Superior temporal gyrus (tissue), 1 donor: Measurements from ENCODE around the gene FUNDC1.
"Not testable (repeated sequence)": the region's sequence is repeated elsewhere in the genome, so short reads cannot be mapped to it uniquely, and the experiment has no call there.

ENCODE experiments used
- DNase-seq: peaks from one replicate; pipeline ENCODE4 v3.0.0-alpha.2; 2016; ENCODE audit errors: extremely low spot score

FUNDC1 gene, protein sequence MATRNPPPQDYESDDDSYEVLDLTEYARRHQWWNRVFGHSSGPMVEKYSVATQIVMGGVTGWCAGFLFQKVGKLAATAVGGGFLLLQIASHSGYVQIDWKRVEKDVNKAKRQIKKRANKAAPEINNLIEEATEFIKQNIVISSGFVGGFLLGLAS

DNA sequence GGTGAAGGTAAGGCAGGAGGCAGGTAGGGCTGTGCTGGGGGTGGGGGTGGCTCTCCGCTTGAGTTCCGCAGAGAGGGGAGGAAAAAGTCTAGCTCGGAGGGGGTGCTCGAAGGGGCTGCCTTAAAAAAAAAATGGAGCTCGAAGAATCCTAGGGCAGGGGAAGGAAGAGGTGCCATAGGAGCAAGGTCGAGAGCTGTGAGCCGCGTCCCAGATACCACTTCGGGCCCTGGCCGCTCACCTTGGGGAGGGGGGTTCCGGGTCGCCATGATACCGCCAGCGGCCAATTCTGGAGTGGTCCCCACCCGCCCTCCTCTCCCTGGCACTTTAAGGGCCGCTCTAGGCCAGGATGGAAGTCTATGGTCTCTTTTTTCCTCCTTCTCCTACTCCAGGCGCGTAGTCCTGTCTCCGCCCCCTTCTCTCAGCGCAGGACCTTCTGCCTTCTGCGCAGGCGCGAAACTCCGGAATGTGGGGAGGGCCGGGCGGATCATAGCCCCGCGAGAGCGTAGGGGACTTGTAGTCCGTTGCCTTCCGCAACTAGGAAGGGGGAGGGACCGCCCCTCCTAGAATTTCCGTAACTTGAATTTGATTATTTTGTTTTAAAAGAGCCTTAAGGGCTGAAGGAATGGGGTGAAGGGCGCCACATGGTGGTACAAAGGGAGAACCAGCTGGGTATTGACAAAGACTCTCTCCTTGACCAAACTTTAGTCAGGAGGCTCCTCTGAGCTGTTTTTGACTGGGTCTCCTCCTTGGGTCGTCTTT is at the start of gene FUNDC1:
Gene FUNDC1, minus strand, starts transcription at position 293 of the 759 bp plus-strand sequence. Its CDS starts 27 bp downstream, at position 266.
- peak; percentile 89 for DNase-seq

DNA sequence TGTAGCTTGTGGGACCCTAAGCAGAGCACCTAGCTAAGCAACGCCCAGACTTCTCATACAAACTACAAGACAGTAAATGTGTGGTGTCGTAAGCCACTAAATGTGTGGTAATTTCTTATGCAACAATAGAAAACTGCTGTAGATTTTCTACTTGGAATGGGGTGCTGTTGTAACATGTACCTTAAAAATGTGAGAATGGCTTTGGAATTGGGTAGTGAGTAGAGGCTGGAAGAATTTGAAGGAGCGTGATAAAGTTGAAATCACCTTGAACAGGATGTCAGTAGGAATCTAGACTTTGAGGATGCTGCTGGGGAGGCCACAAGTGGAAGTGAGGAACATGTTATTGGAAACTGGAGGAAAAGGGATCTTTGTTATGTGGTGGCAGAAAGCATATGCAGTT is 43.2 kb upstream of the FUNDC1 start:
- DNase-seq, result no peak

DNA sequence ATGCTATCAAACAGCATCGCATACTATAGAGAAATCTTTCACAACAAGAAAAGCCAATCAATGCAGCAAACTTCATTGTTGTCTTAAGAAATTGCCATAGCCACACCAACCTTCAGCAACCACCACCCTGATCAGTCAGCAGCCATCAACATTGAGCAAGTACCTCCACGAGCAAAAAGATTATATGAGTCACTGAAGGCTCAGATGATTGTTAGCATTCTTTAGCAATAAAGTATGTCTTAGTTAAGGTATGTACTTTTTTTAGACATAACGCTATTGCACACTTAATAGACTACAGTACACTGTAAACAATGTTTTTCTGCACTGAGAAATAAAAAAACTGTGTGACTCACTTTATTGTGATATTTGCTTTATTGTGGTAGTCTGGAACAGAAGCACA is 37.8 kb upstream of the FUNDC1 start:
- no peak for DNase-seq

DNA sequence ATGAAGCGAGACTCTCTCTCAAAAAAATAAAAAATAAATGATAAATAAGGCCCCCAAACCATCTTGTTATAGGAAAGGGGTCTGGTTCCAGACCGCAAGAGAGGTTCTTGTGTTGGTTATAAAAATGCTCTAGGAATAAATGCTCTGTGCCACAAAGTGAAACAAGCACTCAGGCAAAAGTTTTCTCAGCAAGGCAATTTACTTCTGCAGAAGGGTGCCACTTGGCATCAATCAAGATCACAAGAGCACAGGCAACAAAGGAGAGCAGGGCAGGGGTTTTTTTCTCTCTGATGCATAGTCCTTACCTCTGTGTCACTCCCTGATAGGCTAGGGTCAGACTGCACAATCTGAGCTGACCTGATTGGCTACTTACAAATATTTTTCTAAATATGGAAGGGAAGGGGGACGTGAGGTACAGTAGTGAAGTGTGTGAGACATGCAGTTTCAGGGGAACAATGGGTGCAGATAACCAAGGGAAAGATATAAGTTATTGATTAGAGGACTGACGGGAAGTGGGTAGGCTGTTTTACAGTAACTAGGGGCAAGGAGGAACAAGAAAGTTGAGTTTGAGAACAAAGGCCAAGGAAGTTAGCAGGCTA is 29.8 kb upstream of the FUNDC1 start:
- DNase-seq, result no peak

DNA sequence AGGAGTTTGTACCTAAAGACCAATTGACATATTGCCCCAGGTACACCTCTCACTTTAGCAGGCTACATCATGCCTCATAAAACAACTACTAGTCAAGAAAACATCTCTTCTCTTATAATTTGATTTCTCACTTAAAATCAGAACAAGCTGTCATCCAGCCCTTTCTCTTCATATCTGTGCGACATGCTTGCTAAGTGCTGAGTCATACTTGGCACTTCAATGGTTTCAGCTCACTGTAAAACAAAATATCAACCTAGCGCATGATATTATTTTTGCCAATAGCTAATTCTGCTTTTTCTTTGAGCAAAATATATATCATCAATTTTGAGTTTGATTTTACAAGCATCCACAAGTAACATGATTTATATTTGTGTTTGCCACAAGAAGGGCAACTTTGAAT is 27.9 kb upstream of the FUNDC1 start:
- DNase-seq, result peak; percentile 11

DNA sequence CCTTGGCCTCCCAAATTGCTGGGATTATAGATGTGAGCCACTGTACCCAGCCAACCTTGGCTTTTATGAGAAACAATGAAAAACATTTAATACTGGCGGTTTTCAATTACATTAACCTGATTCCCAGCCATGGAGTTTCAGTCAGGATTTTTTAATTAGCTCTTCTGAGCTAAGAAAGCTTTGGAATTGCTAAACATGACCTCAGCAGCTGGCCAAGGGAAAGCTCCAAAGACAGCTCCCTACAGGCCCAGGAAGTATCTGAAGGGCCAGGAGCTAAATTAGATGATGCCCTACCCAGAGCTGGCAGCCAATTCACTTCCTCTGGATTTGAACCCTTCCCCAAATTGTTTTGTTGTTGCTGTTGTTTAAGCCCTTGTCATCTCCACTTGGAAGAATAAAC is 26.5 kb upstream of the FUNDC1 start:
- no peak for DNase-seq

DNA sequence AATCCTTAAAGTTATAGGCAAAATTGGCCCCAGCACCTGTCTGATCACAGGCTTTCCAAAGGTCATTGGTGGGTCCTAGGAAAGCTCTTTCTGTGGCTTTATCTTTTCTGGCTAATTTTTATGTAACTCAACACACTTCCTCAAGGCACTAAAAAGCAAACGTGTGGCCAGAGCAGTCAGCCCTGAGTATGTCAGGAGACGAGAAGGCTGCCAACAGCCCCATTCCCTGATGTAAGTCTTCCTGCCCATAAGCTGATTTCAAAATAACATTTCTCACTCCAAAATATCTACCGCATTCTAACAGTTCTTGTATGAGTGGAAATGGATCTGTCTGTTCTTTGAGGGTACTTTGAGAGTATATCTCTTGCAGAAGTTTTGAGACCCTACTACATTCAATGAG is 25.5 kb upstream of the FUNDC1 start:
- DNase-seq, result no peak

DNA sequence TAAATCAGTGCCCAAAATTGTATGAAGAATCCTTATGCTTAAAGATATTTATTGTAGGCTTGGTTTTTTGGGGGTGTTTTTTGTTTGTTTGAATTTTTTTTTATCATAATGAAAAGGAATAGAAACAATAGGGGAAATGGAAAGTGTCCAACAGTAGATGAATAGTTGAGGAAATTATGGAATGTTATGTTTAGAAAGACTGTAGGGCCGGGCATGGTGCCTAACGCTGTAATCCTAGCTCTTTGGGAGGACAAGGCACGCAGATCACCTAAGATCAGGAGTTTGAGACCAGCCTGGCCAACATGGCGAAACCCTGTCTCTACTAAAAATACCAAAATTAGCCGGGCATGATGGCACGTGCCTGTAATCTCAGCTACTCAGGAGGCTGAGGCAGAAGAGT is 19.2 kb upstream of the FUNDC1 start:
- DNase-seq, result not testable (repeated sequence)

DNA sequence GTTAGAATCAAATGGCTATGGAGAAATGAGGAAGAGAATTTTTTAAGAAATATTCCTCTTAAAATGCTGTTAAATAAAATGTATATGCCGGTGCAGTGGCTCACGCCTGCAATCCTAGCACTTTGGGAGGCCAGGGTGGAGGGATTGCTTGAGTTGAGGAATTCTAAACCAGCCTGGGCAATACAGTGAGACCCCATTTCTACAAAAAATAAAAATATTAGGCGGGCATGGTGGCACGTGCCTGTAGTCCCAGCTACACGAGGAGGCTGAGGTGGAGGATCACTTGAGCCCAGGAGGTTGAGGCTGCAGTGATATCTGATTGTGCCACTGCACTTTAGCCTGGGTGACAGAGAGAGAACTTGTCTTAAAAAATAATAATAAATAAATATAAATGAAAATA is 7.9 kb upstream of the FUNDC1 start:
- no peak for DNase-seq

DNA sequence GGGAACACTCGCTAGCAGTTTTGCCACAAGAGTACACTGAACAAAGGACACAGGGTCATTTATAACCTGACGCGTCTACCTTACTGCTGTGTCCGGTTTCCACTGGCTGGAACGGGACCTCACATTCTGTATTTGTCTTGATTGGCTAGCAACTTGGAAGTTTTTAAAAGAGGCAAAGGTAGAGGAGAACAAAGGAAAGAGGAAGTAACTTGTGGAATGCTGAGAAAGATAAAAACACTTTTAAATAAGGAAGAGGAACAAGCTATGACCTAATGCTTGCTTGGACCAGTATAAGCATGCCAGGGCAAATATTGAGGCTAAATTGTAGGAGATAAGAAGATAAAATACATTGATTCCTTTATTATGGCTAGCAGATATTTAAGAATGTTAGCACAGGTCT is 2.8 kb upstream of the FUNDC1 start:
- not testable (repeated sequence) for DNase-seq

DNA sequence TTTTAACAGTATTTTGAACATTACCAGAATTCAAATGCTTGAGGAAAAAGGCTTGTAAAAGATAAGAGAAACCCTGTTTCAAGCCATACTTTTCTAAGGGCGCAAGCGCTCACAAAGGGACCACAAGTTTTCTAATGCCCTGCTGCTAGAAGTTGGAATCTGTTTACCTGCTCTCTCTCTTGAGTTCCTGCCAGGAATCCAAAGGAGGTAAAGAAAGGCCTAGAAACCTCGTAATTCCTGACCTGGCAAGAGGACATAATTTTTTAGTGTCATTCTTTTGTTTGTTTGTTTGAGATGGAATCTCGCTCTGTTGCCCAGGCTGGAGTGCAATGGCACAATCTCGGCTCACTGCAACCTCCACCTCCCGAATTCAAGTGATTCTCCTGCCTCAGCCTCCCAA is 1.4 kb upstream of the FUNDC1 start:
- no peak for DNase-seq

DNA sequence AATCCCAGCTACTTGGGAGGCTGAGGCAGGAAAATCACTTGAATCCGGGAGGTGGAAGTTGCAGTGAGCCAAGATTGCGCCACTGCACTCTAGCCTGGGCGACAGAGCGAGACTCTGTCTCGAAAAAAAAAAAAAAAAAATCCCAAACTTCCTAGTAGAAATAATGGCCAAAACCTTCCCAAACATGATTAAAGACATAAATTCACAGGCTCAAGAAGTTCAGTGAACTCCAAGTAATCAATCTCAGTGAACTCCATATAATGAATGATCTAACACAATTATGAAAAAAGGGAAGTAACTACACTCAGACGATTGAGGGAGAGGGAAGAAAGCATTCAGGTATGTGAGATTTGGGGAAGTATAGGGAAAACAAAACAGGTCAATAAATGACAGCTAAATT is 6.5 kb downstream of the FUNDC1 start:
- no peak for DNase-seq

DNA sequence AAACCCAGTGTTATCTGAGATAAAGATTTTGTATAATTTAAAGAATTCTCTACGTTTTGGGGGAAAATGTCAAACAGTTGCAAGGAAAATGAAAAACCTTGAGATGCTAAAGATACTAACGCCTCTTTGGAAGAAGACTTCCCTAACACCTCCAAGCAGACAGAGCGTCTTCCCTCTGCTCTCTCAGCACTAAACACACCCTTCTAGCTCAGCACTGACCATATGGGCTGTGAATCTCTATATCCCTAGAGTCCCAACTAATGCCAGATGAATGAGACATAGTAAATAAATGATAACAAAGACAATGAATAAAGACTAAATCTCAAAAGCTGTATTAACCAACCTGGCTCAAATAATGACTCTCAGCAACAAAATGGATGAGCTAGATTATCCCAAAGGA is 13.3 kb downstream of the FUNDC1 start:
- no peak for DNase-seq

DNA sequence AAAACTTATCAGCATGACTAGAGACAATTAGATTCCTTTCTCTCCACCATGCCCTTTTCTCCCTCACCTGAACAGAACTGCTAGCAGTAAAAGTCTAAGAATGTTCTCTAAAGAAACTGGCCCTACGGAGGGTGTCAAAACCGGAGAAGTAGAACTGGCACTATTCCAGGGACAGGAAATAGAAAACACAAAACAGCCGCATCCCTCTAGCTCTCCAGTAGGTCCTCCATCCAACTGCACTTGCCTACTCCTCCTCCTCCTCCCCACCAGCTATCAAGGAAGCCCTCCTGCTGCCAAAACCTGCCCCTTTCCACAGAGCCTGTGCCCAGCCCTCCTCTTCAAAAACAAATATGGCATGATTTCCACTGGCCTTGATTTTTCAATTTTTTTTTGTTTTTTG is 28.4 kb downstream of the FUNDC1 start:
- no peak for DNase-seq

DNA sequence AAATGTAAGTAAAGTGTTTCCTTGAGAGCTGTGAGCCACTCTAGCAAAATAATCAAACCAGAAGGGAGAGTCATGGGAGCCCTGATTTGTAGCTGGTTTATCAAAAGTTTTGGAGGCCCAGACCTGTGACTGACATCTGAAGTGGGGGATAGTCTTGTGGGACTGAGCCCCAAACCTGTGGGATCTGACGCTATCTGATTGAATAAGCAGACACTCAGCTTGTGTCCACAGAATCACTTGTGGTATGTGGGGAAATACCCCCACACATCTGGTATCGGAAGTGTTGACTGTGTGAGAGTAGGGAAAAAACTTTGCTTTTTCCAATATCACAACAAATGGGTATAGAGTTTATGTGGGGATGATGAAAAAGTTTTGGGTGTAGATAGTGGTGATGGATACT is 35.4 kb downstream of the FUNDC1 start:
- DNase-seq, result no peak

DNA sequence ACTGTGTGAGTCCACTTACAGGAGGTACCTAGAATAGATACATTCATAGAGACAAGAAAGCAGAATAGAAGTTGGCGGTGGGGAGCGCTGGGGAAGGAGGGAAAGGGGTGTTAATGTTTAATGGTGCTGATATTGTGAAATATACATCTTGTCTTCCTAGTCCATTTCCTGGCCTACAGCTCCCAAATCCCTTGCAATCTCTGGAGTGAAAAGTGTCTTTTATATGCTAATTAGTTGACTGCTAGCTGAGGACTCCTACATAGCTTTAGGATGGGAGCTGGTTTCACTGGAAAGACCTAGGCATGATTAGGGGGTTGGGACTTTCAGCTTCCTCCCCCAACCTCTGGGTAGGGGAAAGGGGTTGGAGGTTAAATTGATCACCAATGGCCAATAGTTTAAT is 36.0 kb downstream of the FUNDC1 start:
- no peak for DNase-seq

DNA sequence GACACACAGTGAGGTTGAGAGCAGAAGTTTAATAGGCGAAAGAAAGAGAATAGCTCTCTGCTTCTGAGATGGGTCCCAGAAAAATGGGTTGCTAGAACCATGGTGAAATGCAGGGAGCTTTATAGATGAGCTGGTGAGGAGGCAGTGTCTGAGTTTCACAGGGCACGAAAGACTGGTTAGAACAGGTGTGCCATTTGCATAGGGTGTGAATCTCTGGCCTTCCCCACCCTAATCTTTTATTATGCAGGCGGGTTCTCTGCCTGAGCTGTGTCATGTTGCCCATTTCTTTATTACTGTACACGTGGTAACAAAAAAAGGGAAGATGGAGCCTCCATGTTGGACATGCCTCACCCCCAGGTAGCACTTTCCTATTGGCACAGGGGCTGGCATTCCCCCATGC is 39.1 kb downstream of the FUNDC1 start:
- no peak for DNase-seq

DNA sequence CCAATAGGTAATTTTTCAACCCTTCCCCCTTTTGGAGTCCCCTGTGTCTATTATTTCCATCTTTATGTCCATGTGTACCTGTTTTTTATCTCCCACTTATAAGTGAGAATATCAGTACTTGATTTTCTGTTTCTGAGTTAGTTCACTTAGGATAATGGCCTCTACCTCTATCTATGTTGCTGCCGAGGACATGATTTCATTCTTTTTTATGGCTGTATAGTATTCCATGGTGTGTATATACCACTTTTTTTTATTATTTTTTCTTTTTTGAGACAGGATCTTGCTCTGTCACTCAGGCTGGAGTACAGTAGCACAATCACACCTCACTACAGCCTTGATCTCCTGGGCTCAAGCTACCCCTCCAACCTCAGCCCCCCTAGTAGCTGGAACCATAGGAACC is 47.6 kb downstream of the FUNDC1 start:
- DNase-seq, result no peak

DNA sequence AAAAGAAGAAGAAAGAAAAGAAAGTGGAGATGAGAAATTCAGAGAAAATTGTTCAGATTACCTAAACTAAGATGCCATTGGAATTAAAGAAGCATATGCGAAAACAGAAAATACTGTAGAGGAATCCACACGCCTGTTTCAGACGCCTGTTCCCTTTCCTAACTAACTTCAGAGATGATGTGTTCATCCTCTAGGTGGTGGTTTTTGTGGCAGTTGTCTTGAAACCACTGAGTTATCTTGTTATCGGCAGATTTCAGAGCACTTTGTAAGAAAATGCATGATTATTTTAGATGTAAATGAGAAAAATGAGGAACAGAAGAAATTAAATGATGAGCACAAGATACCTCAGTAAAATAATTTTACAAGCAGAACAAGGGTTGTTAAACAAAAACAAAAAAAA is 48.3 kb downstream of the FUNDC1 start:
- DNase-seq, result no peak

DNA sequence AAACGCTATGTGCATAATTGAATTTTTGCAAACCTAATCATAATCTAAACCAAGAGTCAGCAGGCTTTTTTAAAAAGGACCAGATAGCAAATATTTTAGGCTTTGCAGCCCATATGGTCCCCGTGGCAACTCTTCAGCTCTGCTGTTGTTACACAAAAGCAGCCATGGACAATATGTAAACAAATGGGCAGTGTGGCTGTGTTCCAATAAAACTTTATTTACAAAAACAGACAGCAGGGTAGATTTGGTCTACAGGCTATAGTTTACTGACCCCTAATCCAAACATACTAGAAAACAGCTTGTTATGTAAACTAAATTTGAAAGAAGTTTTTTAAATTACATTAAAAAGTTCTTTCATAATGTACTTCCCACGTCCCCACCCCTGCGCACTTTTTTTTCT is 53.1 kb downstream of the FUNDC1 start:
- no peak for DNase-seq

DNA sequence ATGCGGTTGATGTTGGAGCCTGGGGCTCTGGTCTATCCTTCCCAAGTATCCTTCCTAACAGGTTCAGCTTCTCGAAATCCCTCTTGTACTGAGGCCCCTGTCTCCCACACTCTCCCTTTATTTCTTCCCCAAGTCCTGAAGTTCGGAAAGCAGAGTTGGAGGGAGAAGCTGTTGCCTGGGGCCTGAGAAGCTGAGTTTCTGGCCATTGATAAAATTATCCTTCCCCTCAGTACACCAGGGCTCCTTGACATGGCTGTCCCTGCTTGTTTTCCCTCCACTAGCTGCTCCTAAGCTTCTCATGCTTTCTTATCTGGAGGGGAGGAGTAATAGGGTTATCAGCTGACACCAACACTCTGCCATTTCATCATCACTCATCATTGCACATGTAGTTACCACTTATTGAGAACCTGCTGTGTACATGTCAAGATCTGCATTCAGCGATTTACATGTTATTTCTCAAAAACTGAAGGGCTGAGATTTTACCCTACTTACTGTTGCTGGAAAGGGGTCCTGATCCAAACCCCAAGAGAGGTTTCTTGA is 58.0 kb downstream of the FUNDC1 start:
- DNase-seq, result no peak

DNA sequence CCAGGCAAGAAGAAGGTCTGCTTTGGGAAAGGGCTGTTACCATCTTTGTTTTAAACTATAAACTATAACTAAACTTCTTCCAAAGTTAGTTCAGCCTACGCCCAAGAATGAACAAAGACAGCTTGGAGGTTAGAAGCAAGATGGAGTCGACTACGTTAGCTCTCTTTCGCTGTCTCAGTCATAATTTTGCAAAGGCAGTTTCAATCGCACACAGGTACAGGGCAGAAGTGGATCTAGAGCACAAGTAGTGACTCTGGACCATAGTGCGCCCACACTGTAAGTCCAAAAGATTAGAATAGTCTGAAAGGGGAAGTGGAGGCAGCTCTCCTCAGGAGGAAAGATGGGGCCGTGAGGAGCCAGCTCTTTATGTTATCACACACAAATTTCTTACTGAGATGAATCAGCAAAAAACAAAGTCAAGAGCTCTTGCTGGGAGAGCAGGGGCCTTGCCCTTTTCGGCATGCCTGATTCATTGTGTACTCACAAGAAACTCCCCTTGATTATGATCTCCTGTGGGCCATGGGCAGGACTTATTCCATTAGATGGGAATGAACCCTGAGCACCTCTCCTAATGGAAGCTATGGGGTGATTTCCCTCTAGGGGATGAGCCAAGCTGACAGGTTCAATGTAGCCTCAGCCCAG is 58.6 kb downstream of the FUNDC1 start:
- no peak for DNase-seq

DNA sequence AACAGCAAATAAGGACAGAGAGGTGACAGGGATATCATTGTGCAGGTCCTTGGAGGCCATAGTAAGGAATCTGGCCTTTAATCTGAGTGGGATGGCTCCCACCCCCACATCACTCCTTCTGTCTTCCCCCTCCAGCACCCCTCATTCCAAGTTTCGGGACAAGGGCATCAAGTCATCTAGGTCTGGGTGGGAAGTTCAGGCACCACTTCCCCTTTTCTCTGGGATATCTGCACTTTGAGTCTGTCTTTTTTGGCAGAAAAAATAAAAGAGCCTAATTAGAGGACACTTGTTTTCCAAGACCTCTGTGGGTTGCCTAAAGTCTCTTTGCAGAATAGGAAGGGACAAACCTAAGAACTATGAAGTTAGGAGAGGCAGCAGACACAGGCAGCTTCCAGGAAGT is 60.1 kb downstream of the FUNDC1 start:
- no peak for DNase-seq
